ENCODE data around the gene ATXN7L3B. TPM values are rescaled to one million over a fixed set of nuclear protein-coding genes. Genes with fewer than 3 reads are reported as not detected.

ATXN7L3B gene
- total RNA-seq, result 15.2 and 15.4 TPM in 2 replicates

GRCh38 chr12:74537707-74538385 is at the start of gene ATXN7L3B:
Gene ATXN7L3B (plus strand): TSS chr12:74537835. CDS start chr12:74538113, 278 bp downstream.

